ENCODE data around the gene UPF3A.
A peak's percentile ranks its signal among the peaks of the same experiment; 100 is the strongest.
"Not testable (repeated sequence)": the region's sequence is repeated elsewhere in the genome, so short reads cannot be mapped to it uniquely, and the experiment has no call there.

UPF3A gene

DNA sequence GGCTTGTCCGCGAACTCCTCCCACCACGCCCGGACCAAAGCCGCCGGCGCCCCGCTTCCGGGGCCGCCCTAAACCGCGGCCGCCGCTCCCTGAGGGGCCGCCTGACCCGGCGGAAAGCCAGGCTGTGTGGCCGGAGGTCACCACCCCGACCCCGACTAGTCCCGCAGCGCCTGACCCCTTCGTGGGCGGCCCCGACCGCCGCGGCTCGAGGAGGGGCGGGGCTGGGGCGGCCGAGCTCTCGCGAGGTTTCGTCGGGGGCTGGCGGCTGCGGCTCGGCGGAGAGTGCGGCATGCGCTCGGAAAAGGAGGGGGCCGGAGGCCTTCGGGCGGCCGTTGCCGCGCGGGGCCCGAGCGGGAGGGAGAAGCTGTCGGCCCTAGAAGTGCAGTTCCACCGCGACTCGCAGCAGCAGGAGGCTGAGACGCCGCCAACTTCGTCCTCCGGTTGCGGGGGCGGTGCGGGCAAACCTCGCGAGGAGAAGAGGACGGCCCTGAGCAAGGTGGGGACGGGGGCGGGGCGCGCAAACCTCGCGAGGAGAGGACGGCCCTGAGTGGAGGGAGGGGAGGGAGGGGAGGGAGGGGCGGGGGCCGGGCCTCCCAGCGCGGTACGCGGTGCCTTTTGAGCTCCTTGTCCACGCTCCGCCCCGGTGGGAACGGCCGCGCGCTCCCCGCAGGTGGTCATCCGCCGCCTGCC, at the start of gene UPF3A:
TSS of gene UPF3A (plus strand) at position 251 of the 690 bp plus-strand sequence. CDS start at position 290, 39 bp downstream.
- peak within 1 kb of the TSS; percentile 97 for H3K27ac Mint-ChIP-seq
- H3K36me3 Mint-ChIP-seq (ENCODE audit: low read depth) = peaks cover 42% of the 10 kb centered on the region
- H3K27me3 Mint-ChIP-seq (ENCODE audit: low read depth) = no peaks in the 10 kb centered on the region
- peak within 1 kb of the TSS; percentile 91 for H3K4me3 Mint-ChIP-seq
- H3K4me1 Mint-ChIP-seq (ENCODE audit: low read depth) = peaks cover 27% of the 10 kb centered on the region
- DNase-seq (ENCODE audit: low spot score) = peak; percentile 88
- H3K9me3 Mint-ChIP-seq = no peaks in the 10 kb centered on the region

DNA sequence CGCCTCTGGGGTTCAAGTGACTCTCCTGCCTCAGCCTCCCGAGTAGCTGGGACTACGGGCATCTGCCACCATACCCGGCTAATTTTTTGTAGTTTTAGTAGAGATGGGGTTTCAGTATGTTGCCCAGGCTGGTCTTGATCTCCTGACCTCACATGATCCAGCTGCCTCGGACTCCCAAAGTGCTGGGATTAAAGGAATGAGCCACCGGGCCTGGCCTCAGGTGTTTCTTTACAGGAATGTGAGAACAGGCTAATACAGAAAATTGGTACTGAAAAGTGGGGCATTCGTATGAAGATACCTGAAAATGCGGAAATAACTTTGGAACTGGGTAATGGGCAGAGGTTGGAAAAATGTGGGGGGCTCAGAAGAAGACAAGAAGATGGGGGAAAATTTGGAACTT, 49.5 kb upstream of the UPF3A start:
- Mint-ChIP-seq H3K4me3 (no peak overlapping the region), H3K27ac (no peak overlapping the region), H3K9me3 (no peaks in the 10 kb centered on the region), H3K4me1 (ENCODE audit: low read depth) (peaks cover 16% of the 10 kb centered on the region), H3K36me3 (ENCODE audit: low read depth) (peaks cover 6% of the 10 kb centered on the region), H3K27me3 (ENCODE audit: low read depth) (peaks cover 17% of the 10 kb centered on the region)
- no peak for DNase-seq (ENCODE audit: low spot score)

GRCh38 chr13:114234266-114234644, 47.1 kb upstream of the UPF3A start:
- no peaks in the 10 kb centered on the region for H3K9me3 Mint-ChIP-seq
- peak overlapping the region; percentile 76 for H3K27ac Mint-ChIP-seq
- DNase-seq (ENCODE audit: low spot score) = no peak
- peaks cover 18% of the 10 kb centered on the region for H3K4me1 Mint-ChIP-seq (ENCODE audit: low read depth)
- H3K36me3 Mint-ChIP-seq (ENCODE audit: low read depth) = peaks cover 21% of the 10 kb centered on the region
- peaks cover 12% of the 10 kb centered on the region for H3K27me3 Mint-ChIP-seq (ENCODE audit: low read depth)
- H3K4me3 Mint-ChIP-seq = peak overlapping the region; percentile 84

DNA sequence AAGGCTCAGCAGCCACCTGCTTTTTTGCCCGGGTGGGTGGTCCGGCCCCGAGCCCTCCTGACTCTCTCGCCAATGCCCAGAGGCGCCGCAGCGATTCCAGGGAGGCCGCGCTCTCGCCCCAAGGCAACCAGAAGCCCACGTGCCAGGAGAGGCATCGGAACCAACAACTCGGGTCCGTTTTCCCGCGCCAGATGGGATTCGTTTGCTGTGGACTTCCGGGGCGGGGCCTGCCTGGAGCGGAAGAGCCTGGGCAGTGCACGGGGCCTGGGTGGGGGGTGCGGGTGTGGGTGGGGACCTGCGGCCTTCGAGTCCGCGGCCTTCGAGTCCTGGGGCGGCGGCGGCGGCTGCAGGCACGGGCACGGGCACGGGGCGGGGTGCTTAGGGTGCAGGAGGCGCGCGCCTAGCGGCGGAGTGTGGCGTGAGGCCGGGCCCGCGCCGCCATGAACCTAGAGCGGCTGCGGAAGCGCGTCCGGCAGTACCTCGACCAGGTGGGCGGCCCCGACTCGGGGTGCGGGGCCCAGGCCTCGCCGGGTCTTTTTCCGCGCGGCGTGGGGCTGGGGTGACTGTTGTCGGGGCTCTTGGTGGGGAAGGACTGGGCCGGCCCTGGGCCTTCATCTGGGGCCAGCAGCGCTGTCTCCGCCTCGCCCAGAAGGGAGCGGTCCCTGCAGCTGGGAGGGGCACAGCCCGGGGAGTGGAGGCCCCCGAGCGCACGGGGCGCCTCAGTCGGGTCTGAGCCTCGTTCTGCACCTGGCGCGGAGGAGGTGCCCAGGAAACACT, 46.6 kb upstream of the UPF3A start, which contains the start of gene CDC16:
TSS of gene CDC16 (plus strand) at position 253 of the 777 bp plus-strand sequence. CDS start at position 441, 188 bp downstream.
- Mint-ChIP-seq H3K27ac (peak within 1 kb of the TSS; percentile 76), H3K36me3 (ENCODE audit: low read depth) (peaks cover 24% of the 10 kb centered on the region), H3K9me3 (no peaks in the 10 kb centered on the region), H3K4me1 (ENCODE audit: low read depth) (peaks cover 18% of the 10 kb centered on the region), H3K4me3 (peak within 1 kb of the TSS; percentile 84), H3K27me3 (ENCODE audit: low read depth) (peaks cover 9% of the 10 kb centered on the region)
- DNase-seq (ENCODE audit: low spot score) = peak; percentile 85

DNA sequence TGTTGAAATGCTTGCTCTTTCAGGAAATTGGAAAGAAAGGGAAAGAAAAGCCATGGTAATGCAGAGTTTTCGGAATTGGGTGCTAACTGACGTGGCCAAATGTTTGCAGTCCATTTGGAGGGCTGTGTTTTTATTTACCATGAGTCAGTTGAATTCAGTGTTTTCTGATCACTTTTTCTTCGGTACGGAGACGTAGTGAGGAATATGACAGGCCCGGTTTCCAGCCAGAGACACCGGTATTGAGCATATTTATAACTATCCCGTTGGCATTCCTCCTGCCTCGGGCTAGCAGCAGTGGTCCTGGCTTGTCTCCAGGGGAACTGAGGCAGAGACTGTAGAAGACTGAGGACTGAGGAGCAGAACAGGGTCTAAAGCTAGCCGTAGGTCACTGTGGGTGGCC, 45.7 kb upstream of the UPF3A start:
- Mint-ChIP-seq H3K27me3 (ENCODE audit: low read depth) (peaks cover 2% of the 10 kb centered on the region), H3K4me1 (ENCODE audit: low read depth) (peaks cover 18% of the 10 kb centered on the region), H3K36me3 (ENCODE audit: low read depth) (peaks cover 26% of the 10 kb centered on the region), H3K27ac (peak overlapping the region; percentile 58), H3K9me3 (no peaks in the 10 kb centered on the region), H3K4me3 (peak overlapping the region; percentile 84)
- DNase-seq (ENCODE audit: low spot score) = no peak

DNA sequence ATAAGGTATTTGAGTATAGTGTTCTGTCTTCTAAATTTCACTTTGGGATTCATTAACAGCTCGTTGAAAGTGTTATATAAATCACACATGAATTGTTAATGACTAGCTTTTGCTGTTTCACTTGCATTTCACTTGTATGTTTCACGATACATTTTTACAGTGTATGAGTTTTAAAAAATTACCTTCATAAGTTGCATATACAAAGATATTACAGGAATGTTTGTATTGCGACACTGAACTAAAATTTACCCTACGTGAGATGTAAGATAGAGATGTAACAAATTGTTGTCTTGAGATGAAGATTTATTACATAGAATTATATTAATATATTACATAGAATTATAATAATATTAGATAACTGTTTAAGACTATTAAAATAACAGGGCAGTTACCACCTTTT, 45.2 kb upstream of the UPF3A start:
- Mint-ChIP-seq H3K9me3 (no peaks in the 10 kb centered on the region), H3K27me3 (ENCODE audit: low read depth) (no peaks in the 10 kb centered on the region), H3K36me3 (ENCODE audit: low read depth) (peaks cover 31% of the 10 kb centered on the region), H3K4me3 (peak overlapping the region; percentile 84), H3K27ac (no peak overlapping the region), H3K4me1 (ENCODE audit: low read depth) (peaks cover 18% of the 10 kb centered on the region)
- no peak for DNase-seq (ENCODE audit: low spot score)

- Mint-ChIP-seq H3K4me3 (peak overlapping the region; percentile 41), H3K9me3 (no peaks in the 10 kb centered on the region), H3K27me3 (ENCODE audit: low read depth) (no peaks in the 10 kb centered on the region), H3K4me1 (ENCODE audit: low read depth) (peaks cover 18% of the 10 kb centered on the region), H3K36me3 (ENCODE audit: low read depth) (peaks cover 41% of the 10 kb centered on the region), H3K27ac (peak overlapping the region; percentile 17)
- DNase-seq (ENCODE audit: low spot score) = no peak
Measured at GRCh38 chr13:114237415-114238112, 43.8 kb upstream of the UPF3A start.

- H3K4me3 Mint-ChIP-seq = no peak overlapping the region
- H3K4me1 Mint-ChIP-seq (ENCODE audit: low read depth) = peaks cover 5% of the 10 kb centered on the region
Measured at GRCh38 chr13:114241918-114242317, 39.5 kb upstream of the UPF3A start.

DNA sequence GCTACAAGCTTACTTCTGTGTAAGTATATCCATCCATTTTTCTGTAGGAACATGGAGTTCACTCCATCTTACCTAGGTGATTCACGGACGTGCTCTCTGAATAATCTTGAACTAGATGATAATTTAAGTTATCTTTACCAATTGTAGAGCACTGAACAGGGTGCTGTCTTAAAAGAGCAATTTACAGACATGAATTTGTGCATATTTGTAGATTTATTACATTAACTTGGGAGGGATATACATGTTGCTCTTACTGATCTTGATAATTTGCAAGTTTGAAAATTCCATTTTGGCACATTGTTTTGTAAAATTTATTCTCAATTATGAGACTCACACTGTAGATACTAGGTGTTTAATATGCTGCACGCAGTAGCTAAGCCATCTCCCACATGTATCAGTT, 37.4 kb upstream of the UPF3A start:
- H3K4me1 Mint-ChIP-seq (ENCODE audit: low read depth) = no peaks in the 10 kb centered on the region
- no peak for DNase-seq (ENCODE audit: low spot score)

More at GRCh38 chr13:114241918-114242317, 39.5 kb upstream of the UPF3A start:
- no peak for DNase-seq (ENCODE audit: low spot score)
- Mint-ChIP-seq H3K36me3 (ENCODE audit: low read depth) (peaks cover 66% of the 10 kb centered on the region), H3K27ac (no peak overlapping the region), H3K9me3 (no peaks in the 10 kb centered on the region), H3K27me3 (ENCODE audit: low read depth) (no peaks in the 10 kb centered on the region)

GRCh38 chr13:114244637-114245036, 36.8 kb upstream of the UPF3A start:
- Mint-ChIP-seq H3K27me3 (ENCODE audit: low read depth) (no peaks in the 10 kb centered on the region), H3K9me3 (no peaks in the 10 kb centered on the region), H3K36me3 (ENCODE audit: low read depth) (peaks cover 65% of the 10 kb centered on the region), H3K4me1 (ENCODE audit: low read depth) (no peaks in the 10 kb centered on the region), H3K4me3 (no peak overlapping the region), H3K27ac (no peak overlapping the region)
- no peak for DNase-seq (ENCODE audit: low spot score)

More for the DNA sequence above, 37.4 kb upstream of the UPF3A start:
- Mint-ChIP-seq H3K36me3 (ENCODE audit: low read depth) (peaks cover 67% of the 10 kb centered on the region), H3K27me3 (ENCODE audit: low read depth) (no peaks in the 10 kb centered on the region), H3K4me3 (no peak overlapping the region), H3K27ac (no peak overlapping the region), H3K9me3 (no peaks in the 10 kb centered on the region)

- Mint-ChIP-seq H3K4me3 (no peak overlapping the region), H3K4me1 (ENCODE audit: low read depth) (no peaks in the 10 kb centered on the region), H3K9me3 (no peaks in the 10 kb centered on the region), H3K36me3 (ENCODE audit: low read depth) (peaks cover 58% of the 10 kb centered on the region), H3K27ac (no peak overlapping the region), H3K27me3 (ENCODE audit: low read depth) (no peaks in the 10 kb centered on the region)
- no peak for DNase-seq (ENCODE audit: low spot score)
Measured at GRCh38 chr13:114248011-114248410, 33.4 kb upstream of the UPF3A start.

- no peaks in the 10 kb centered on the region for H3K9me3 Mint-ChIP-seq
- H3K27me3 Mint-ChIP-seq (ENCODE audit: low read depth) = no peaks in the 10 kb centered on the region
- DNase-seq (ENCODE audit: low spot score) = no peak
- no peak overlapping the region for H3K27ac Mint-ChIP-seq
- H3K36me3 Mint-ChIP-seq (ENCODE audit: low read depth) = peaks cover 54% of the 10 kb centered on the region
- no peaks in the 10 kb centered on the region for H3K4me1 Mint-ChIP-seq (ENCODE audit: low read depth)
- no peak overlapping the region for H3K4me3 Mint-ChIP-seq
Measured at GRCh38 chr13:114249077-114249476, 32.3 kb upstream of the UPF3A start.

DNA sequence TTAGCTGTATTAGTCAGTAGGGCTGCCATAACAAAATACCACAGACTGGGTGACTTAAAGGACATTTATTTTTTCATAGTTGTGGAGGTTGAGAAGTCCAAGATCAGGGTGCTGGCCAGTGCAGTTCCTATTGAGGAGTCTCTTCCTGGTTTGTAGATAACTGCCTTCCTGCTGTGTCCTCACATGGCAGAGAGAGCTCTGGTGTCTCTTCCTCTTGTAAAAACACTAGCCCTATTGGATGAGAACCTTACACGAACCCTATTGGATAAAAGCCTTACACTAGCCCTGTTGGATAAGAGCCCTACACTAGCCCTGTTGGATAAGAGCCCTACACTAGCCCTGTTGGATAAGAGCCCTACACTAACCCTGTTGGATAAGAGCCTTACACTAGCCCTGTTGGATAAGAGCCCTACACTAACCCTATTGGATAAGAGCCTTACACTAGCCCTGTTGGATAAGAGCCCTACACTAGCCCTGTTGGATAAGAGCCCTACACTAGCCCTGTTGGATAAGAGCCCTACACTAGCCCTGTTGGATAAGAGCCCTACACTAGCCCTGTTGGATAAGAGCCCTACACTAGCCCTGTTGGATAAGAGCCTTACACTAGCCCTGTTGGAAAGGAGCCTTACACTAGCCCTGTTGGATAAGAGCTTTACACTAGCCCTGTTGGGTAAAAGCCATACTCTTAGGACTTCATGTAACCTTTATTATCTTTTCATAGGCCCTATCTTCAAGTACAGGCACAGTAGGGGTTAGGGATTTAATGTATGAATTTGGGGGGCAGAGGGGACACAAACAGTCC, 29.6 kb upstream of the UPF3A start:
- not testable (repeated sequence) for H3K27ac Mint-ChIP-seq; H3K4me3 Mint-ChIP-seq; DNase-seq (ENCODE audit: low spot score); H3K4me1 Mint-ChIP-seq (ENCODE audit: low read depth); H3K9me3 Mint-ChIP-seq; H3K27me3 Mint-ChIP-seq (ENCODE audit: low read depth)
- peaks cover 54% of the 10 kb centered on the region for H3K36me3 Mint-ChIP-seq (ENCODE audit: low read depth)
